ENCODE measurements around the gene FAM47E. TPM values are rescaled to one million over a fixed set of nuclear protein-coding genes. Genes with fewer than 3 reads are reported as not detected.

FAM47E gene
- polyA plus RNA-seq, 1 donor (not counting 4 experiments of a cell fraction or from before 2014, with no cell fraction given): 0.29 TPM

GRCh38 chr4:76265631-76266218 is 14.2 kb downstream of the FAM47E start:
- Histone ChIP-seq H3K4me2 (ENCODE audit: control insufficient read depth, extremely low read depth, insufficient read depth, low read depth, low read length) (no peak overlapping the region), H3K27me3 (ENCODE audit: control insufficient read depth, extremely low read depth, insufficient read depth, low read length) (peaks cover 4% of the 10 kb centered on the region), H3K79me2 (ENCODE audit: control insufficient read depth, insufficient read depth, low read length) (no peaks in the 10 kb centered on the region), H3K9ac (ENCODE audit: control insufficient read depth, extremely low read depth, insufficient read depth, low read length) (no peak overlapping the region), H3K4me3 (ENCODE audit: control insufficient read depth in 2 of 3, extremely low read depth in 1 of 3, insufficient read depth in 2 of 3, low read depth in 1 of 3, low read length in 3 of 3) (no peak overlapping the region), H3K9me3 (ENCODE audit: control insufficient read depth, low read depth, low read length) (no peaks in the 10 kb centered on the region), H4K20me1 (ENCODE audit: control insufficient read depth, extremely low read depth, insufficient read depth, low read length) (no peaks in the 10 kb centered on the region), H3K27ac (ENCODE audit: control insufficient read depth, insufficient read depth, low read length) (no peak overlapping the region), H3K36me3 (ENCODE audit: control insufficient read depth in 2 of 2, extremely low read depth in 1 of 2, insufficient read depth in 2 of 2, low read length in 2 of 2) (no peaks in the 10 kb centered on the region), H2AFZ (ENCODE audit: control insufficient read depth, low read length) (no peak overlapping the region), H3K9me1 (ENCODE audit: control insufficient read depth, extremely low read depth, insufficient read depth, low read length) (no peaks in the 10 kb centered on the region), H3K4me1 (ENCODE audit: control insufficient read depth, extremely low read depth, insufficient read depth, low read length) (no peaks in the 10 kb centered on the region)
- DNase-seq (ENCODE audit: low read depth, low spot score) (no peak), FAIRE-seq (no peak)
- dilution Hi-C loops (cut with MboI; ENCODE audit: extremely low pct_ligation_motif_present, low sequenced_read_pairs): no loop called here
- no peak for TF ChIP-seq EZH2 (IDR thresholded peaks at IDR 0.05; ENCODE audit: low read length)
- TF ChIP-seq CTCF (optimal IDR thresholded peaks at IDR 0.05 in 1 of 3, IDR thresholded peaks at IDR 0.05 in 1 of 3, conservative IDR thresholded peaks at IDR 0.05 in 1 of 3; ENCODE audit: extremely low read depth in 1 of 3, insufficient read depth in 2 of 3, low read length in 3 of 3): no peak

GRCh38 chr4:76266627-76267026 is 15.1 kb downstream of the FAM47E start:
- TF ChIP-seq CTCF (optimal IDR thresholded peaks at IDR 0.05 in 1 of 3, IDR thresholded peaks at IDR 0.05 in 1 of 3, conservative IDR thresholded peaks at IDR 0.05 in 1 of 3; ENCODE audit: extremely low read depth in 1 of 3, insufficient read depth in 2 of 3, low read length in 3 of 3) (no peak), EZH2 (IDR thresholded peaks at IDR 0.05; ENCODE audit: low read length) (no peak)
- DNase-seq (ENCODE audit: low read depth, low spot score) (no peak), FAIRE-seq (no peak)
- Histone ChIP-seq H3K27me3 (ENCODE audit: control insufficient read depth, extremely low read depth, insufficient read depth, low read length) (peaks cover 9% of the 10 kb centered on the region), H3K36me3 (ENCODE audit: control insufficient read depth in 2 of 2, extremely low read depth in 1 of 2, insufficient read depth in 2 of 2, low read length in 2 of 2) (no peaks in the 10 kb centered on the region), H3K4me2 (ENCODE audit: control insufficient read depth, extremely low read depth, insufficient read depth, low read depth, low read length) (no peak overlapping the region), H4K20me1 (ENCODE audit: control insufficient read depth, extremely low read depth, insufficient read depth, low read length) (no peaks in the 10 kb centered on the region), H3K79me2 (ENCODE audit: control insufficient read depth, insufficient read depth, low read length) (no peaks in the 10 kb centered on the region), H3K27ac (ENCODE audit: control insufficient read depth, insufficient read depth, low read length) (no peak overlapping the region), H3K9me1 (ENCODE audit: control insufficient read depth, extremely low read depth, insufficient read depth, low read length) (no peaks in the 10 kb centered on the region), H3K4me1 (ENCODE audit: control insufficient read depth, extremely low read depth, insufficient read depth, low read length) (no peaks in the 10 kb centered on the region), H3K4me3 (ENCODE audit: control insufficient read depth in 2 of 3, extremely low read depth in 1 of 3, insufficient read depth in 2 of 3, low read depth in 1 of 3, low read length in 3 of 3) (no peak overlapping the region), H3K9ac (ENCODE audit: control insufficient read depth, extremely low read depth, insufficient read depth, low read length) (no peak overlapping the region), H3K9me3 (ENCODE audit: control insufficient read depth, low read depth, low read length) (no peaks in the 10 kb centered on the region), H2AFZ (ENCODE audit: control insufficient read depth, low read length) (no peak overlapping the region)
- dilution Hi-C loops (cut with MboI; ENCODE audit: extremely low pct_ligation_motif_present, low sequenced_read_pairs): no loop called here

All from keratinocyte (primary cell).